Measurements from ENCODE around the gene DPAGT1.

DNA sequence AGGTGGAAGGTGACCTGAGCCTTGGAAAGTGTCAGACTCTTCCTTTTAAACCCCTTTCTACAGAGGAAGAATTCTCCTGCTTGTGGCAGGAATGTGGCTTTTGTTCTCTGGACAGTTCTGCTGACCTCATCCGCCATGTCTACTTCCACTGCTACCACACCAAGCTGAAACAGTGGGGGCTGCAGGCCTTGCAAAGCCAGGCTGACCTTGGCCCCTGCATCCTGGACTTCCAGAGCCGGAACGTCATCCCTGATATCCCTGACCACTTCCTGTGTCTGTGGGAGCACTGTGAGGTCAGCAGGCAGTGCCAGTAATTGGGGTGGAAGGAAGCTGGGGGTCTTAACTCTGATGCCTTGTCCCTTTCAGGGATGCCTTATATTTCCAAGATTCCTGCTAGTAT, 29.0 kb upstream of the DPAGT1 start:
- no peak for TF ChIP-seq POLR2A (IDR thresholded peaks at IDR 0.05; ENCODE audit: low read depth)
- no peak for TF ChIP-seq CTCF (IDR thresholded peaks at IDR 0.05)
